DOHH2 (cell line): ENCODE measurements around the gene NIN.

ENCODE experiments used
- H3F3A ChIP-seq: fragments of 200-600 bp; sonication (generic), shearing (Covaris generic); 2 replicates; pipeline ENCODE4 v1.6.0; 2016; ENCODE audit warnings: antibody characterized with exemption, mild to moderate bottlenecking; ENCODE audit not compliant: control insufficient read depth, insufficient read depth
- H3K27ac ChIP-seq: fragments of 200-600 bp; sonication (generic); 2 replicates; pipeline ENCODE4 v1.5.1; 2014; ENCODE audit warnings: low read depth, mild to moderate bottlenecking, low read length, moderate library complexity
- H3K27me3 ChIP-seq: fragments of 200-600 bp; sonication (generic); 2 replicates; pipeline ENCODE4 v1.6.1; 2014; ENCODE audit warnings: mild to moderate bottlenecking, low read length, mixed read lengths; ENCODE audit not compliant: control insufficient read depth
- H3K36me3 ChIP-seq: fragments of 200-600 bp; sonication (generic); 2 replicates; pipeline ENCODE4 v1.6.1; 2014; ENCODE audit warnings: mild to moderate bottlenecking, low read length, moderate library complexity, mixed read lengths; ENCODE audit not compliant: control insufficient read depth
- H3K4me1 ChIP-seq: fragments of 200-600 bp; sonication (generic); 2 replicates; pipeline ENCODE4 v1.6.1; 2014; ENCODE audit warnings: mild to moderate bottlenecking, low read length, mixed read lengths; ENCODE audit not compliant: control insufficient read depth
- H3K4me2 ChIP-seq: fragments of 200-600 bp; sonication (generic); 2 replicates; pipeline ENCODE4 v1.6.0; 2014; ENCODE audit warnings: mild to moderate bottlenecking, low read length, moderate library complexity
- H3K4me3 ChIP-seq: fragments of 200-600 bp; sonication (generic); 2 replicates; pipeline ENCODE4 v1.5.1; 2014; ENCODE audit warnings: mild to moderate bottlenecking, low read length, mixed read lengths
- H3K79me2 ChIP-seq: fragments of 200-600 bp; sonication (generic); 2 replicates; pipeline ENCODE4 v1.6.1; 2014; ENCODE audit warnings: mild to moderate bottlenecking, low read length, mixed read lengths; ENCODE audit not compliant: control insufficient read depth
- H3K9me2 ChIP-seq: fragments of 200-600 bp; sonication (generic); replicated peaks from 2 replicates; pipeline ENCODE4 v1.6.1; 2014; ENCODE audit warnings: mild to moderate bottlenecking, low read length, mixed read lengths; ENCODE audit not compliant: control insufficient read depth
- H3K9me3 ChIP-seq: fragments of 200-600 bp; sonication (generic); 2 replicates; pipeline ENCODE4 v1.6.1; 2014; ENCODE audit warnings: antibody characterized with exemption, low read length, mixed read lengths; ENCODE audit not compliant: control insufficient read depth, insufficient read depth
- H4K20me1 ChIP-seq: fragments of 200-600 bp; sonication (generic); 2 replicates; pipeline ENCODE4 v1.6.0; 2014; ENCODE audit warnings: low read depth, mild to moderate bottlenecking, antibody characterized with exemption, low read length, moderate library complexity; ENCODE audit not compliant: control insufficient read depth, insufficient read depth
- EZH2phosphoT487 ChIP-seq: fragments of 200-600 bp; sonication (generic); IDR thresholded peaks from 2 replicates; pipeline ENCODE4 v1.6.1; 2017; ENCODE audit warnings: borderline replicate concordance, mild to moderate bottlenecking, antibody characterized with exemption, low read length, moderate library complexity, mixed read lengths
- TF ChIP-seq, protein P1 (sequence below): fragments of 200-600 bp; sonication (generic); IDR thresholded peaks from one replicate; pipeline ENCODE4 v1.5.1; 2014; ENCODE audit warnings: antibody characterized with exemption, mild to moderate bottlenecking, low read depth, low read length; ENCODE audit not compliant: poor library complexity, severe bottlenecking

The NIN gene

DNA sequence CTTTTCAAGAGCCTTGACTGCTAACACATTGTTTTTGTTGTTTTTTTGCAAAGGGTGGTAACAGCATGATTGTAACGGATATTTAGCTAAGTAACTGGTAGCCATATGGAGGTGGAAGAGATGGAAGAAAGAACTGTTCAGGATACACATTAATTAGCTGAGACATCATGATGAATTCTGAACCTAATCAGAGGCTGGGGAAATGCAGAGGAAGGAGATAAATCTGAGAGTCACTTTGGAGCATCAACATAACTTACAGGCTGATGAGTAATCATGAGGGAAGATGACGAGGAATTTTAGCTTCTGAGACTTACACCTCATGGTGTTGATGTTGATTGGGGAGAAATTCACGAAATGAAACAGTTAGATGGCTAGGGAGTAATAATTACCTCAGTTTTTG, 62.3 kb downstream of the NIN start:
- TF ChIP-seq, protein P1, sequence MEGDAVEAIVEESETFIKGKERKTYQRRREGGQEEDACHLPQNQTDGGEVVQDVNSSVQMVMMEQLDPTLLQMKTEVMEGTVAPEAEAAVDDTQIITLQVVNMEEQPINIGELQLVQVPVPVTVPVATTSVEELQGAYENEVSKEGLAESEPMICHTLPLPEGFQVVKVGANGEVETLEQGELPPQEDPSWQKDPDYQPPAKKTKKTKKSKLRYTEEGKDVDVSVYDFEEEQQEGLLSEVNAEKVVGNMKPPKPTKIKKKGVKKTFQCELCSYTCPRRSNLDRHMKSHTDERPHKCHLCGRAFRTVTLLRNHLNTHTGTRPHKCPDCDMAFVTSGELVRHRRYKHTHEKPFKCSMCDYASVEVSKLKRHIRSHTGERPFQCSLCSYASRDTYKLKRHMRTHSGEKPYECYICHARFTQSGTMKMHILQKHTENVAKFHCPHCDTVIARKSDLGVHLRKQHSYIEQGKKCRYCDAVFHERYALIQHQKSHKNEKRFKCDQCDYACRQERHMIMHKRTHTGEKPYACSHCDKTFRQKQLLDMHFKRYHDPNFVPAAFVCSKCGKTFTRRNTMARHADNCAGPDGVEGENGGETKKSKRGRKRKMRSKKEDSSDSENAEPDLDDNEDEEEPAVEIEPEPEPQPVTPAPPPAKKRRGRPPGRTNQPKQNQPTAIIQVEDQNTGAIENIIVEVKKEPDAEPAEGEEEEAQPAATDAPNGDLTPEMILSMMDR, result no peak
- TF ChIP-seq EZH2phosphoT487, result no peak
- Histone ChIP-seq H3K9me3 (no peaks in the 10 kb centered on the region), H3K27me3 (no peaks in the 10 kb centered on the region), H3K4me1 (no peaks in the 10 kb centered on the region), H3K27ac (no peak overlapping the region), H3K4me2 (no peak overlapping the region), H4K20me1 (no peaks in the 10 kb centered on the region), H3K4me3 (no peak overlapping the region), H3K36me3 (peaks cover 89% of the 10 kb centered on the region), H3K9me2 (no peaks in the 10 kb centered on the region), H3F3A (0 out of 2 replicates have a peak, but pooled peaks cover 3% of the 10 kb centered on the region), H3K79me2 (no peaks in the 10 kb centered on the region)

DNA sequence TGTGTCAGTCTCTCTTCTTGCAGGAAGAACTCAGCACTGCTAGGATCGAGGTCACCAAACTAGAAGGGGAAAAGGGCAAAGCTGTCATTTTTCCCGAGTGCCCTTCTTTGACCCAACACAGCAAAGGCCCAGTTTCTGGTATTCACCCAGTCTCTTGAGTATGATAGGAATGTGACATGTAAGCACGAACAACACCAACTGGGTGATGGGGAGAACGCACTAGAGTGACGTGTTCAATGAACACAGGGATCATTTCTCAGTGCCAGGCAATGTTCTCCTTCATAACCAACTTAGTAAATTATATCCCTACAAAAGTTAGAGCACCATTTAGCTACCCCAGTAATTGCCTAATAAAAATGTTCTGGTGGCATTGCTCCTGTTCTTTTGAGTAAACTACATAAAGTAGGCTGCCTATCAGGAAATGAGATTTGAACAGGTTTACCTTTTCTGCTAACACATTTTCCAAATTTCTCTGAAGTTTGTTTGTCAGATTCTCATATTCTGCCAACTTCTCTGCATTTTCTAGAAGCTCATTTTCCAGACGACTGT, 64.5 kb downstream of the NIN start:
- no peaks in the 10 kb centered on the region for H3K79me2 ChIP-seq
- TF ChIP-seq EZH2phosphoT487, result no peak
- TF ChIP-seq, protein P1, result no peak
- no peak overlapping the region for H3K27ac ChIP-seq
- H4K20me1 ChIP-seq, result no peaks in the 10 kb centered on the region
- no peaks in the 10 kb centered on the region for H3K9me3 ChIP-seq
- no peak overlapping the region for H3K4me3 ChIP-seq
- H3K36me3 ChIP-seq, result peaks cover 89% of the 10 kb centered on the region
- no peaks in the 10 kb centered on the region for H3K9me2 ChIP-seq
- H3K4me2 ChIP-seq, result no peak overlapping the region
- no peaks in the 10 kb centered on the region for H3K4me1 ChIP-seq
- 0 out of 2 replicates have a peak, but pooled peaks cover 3% of the 10 kb centered on the region for H3F3A ChIP-seq
- H3K27me3 ChIP-seq, result no peaks in the 10 kb centered on the region

DNA sequence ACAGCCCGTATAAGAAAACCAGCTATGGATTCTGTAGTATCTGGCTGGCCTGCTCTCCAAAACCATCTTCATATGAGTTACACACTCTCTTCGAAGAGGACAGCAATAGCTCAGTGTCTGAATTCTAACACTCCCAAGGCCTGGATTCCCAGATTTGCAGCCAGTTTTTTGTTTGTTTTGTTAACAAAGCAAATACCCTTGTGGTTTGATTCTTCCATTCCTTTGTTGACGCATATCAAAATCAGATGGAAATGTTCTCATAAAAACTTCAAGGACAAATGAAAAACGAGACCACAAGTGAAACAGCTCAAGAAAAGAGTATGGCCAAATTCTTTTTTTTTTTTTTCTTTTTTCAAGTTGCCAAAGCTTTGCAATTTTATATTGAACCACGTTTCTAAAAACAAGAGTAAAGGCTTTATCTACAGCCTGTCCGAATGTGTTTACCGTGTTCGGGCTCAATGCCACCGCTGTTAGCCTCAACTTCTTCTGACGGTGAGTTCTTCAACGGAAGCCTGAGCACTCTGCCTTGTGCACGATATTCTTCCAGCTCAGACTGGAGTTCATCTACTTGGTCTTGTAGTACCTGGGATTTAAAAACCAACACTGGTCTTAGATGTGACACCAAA, 67.5 kb downstream of the NIN start:
- TF ChIP-seq EZH2phosphoT487, result no peak
- TF ChIP-seq, protein P1, result no peak
- Histone ChIP-seq H3K4me1 (no peaks in the 10 kb centered on the region), H3K27me3 (no peaks in the 10 kb centered on the region), H3K36me3 (peaks cover 84% of the 10 kb centered on the region), H4K20me1 (no peaks in the 10 kb centered on the region), H3K4me2 (no peak overlapping the region), H3K4me3 (no peak overlapping the region), H3K9me3 (no peaks in the 10 kb centered on the region), H3K27ac (no peak overlapping the region), H3K79me2 (no peaks in the 10 kb centered on the region), H3F3A (0 out of 2 replicates have a peak, but pooled peaks cover 8% of the 10 kb centered on the region), H3K9me2 (no peaks in the 10 kb centered on the region)
